Mesothelial cell of epicardium (in vitro differentiated cells): ENCODE data around the gene ARHGAP33. TPM values are rescaled to one million over a fixed set of nuclear protein-coding genes. Genes with fewer than 3 reads are reported as not detected.
"Not testable (repeated sequence)": the region's sequence is repeated elsewhere in the genome, so short reads cannot be mapped to it uniquely, and the experiment has no call there.

Experiments used
- DNase-seq, 2 experiments: peaks; one replicate each; pipeline ENCODE4 v3.0.0; 2021; ENCODE audit warnings: low spot score in 2 of 2; ENCODE audit not compliant: unreplicated experiment in 2 of 2
- H3K27ac Mint-ChIP-seq: 2 replicates; pipeline ENCODE4 v1.8.0; 2021; ENCODE audit warnings: mixed read lengths
- H3K27me3 Mint-ChIP-seq: 2 replicates; pipeline ENCODE4 v1.8.0; 2021; ENCODE audit warnings: low read depth, mixed read lengths
- H3K36me3 Mint-ChIP-seq: 2 replicates; pipeline ENCODE4 v1.8.0; 2021; ENCODE audit warnings: mixed read lengths
- H3K4me1 Mint-ChIP-seq: 2 replicates; pipeline ENCODE4 v1.8.0; 2021; ENCODE audit warnings: mixed read lengths
- H3K4me3 Mint-ChIP-seq: 2 replicates; pipeline ENCODE4 v1.8.0; 2021; ENCODE audit warnings: mild to moderate bottlenecking, moderate library complexity, mixed read lengths
- H3K9me3 Mint-ChIP-seq: 2 replicates; pipeline ENCODE4 v1.8.0; 2021; ENCODE audit warnings: mixed read lengths
- CTCF ChIP-seq: fragments of 200-600 bp; sonication (generic); IDR thresholded peaks from one replicate; pipeline ENCODE4 v1.5.0; 2021; ENCODE audit warnings: antibody characterized with exemption; ENCODE audit not compliant: unreplicated experiment
- total RNA-seq: library from RNA; stranded (reverse); gene quantifications from 3 replicates; pipeline ENCODE4 v1.2.1, GENCODE V29; 2021

ARHGAP33 gene
- total RNA-seq, 1 donor from 2014 or later = 74.0 TPM

DNA sequence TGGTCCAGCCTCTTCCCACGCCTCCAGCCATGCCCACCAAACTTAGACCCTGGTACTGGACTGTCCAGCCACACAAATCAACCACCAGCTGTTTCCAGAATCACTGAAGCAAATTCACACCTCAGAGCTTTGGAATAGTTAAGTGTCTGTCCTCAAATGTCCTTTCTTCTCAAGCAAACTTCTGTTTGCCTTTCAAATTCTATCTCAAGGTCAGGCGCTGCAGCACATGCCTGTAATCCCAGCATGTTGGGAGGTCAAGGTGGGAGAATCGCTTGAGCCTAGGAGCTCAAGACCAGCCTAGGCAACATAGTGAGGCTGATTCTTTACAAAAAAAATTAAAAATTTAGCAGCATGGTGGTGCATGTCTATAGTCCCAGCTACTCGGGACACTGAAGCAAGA lies 56.7 kb downstream of the ARHGAP33 start:
- no peaks in the 10 kb centered on the region for H3K36me3 Mint-ChIP-seq
- no peak overlapping the region for H3K4me3 Mint-ChIP-seq
- TF ChIP-seq CTCF = no peak
- H3K27ac Mint-ChIP-seq = no peak overlapping the region
- H3K27me3 Mint-ChIP-seq = peaks cover 57% of the 10 kb centered on the region
- no peak for DNase-seq
- no peaks in the 10 kb centered on the region for H3K9me3 Mint-ChIP-seq
- H3K4me1 Mint-ChIP-seq = no peaks in the 10 kb centered on the region

GRCh38 chr19:35833972-35834371 lies 58.6 kb downstream of the ARHGAP33 start:
- Mint-ChIP-seq H3K4me1 (no peaks in the 10 kb centered on the region), H3K36me3 (no peaks in the 10 kb centered on the region), H3K9me3 (no peaks in the 10 kb centered on the region), H3K4me3 (no peak overlapping the region), H3K27me3 (peaks cover 58% of the 10 kb centered on the region), H3K27ac (no peak overlapping the region)
- no peak for DNase-seq
- no peak for TF ChIP-seq CTCF

- not testable (repeated sequence) for H3K36me3 Mint-ChIP-seq, H3K4me3 Mint-ChIP-seq, DNase-seq, H3K9me3 Mint-ChIP-seq, H3K27ac Mint-ChIP-seq, H3K4me1 Mint-ChIP-seq
- peaks cover 48% of the 10 kb centered on the region for H3K27me3 Mint-ChIP-seq
These were observed 60.7 kb downstream of the ARHGAP33 start for GRCh38 chr19:35836096-35836495.

Other genes starting within 250 kb of the ARHGAP33 start
- gene SBSN, start 247.3 kb upstream of the ARHGAP33 start, total RNA-seq = 0.32 to 0.49 TPM (median 0.47 TPM) in 3 replicates
- gene GAPDHS, start 242.1 kb upstream of the ARHGAP33 start, total RNA-seq = not detected in 3 replicates
- 82.2 to 82.7 TPM (median 82.3 TPM) in 3 replicates for gene TMEM147, start 229.9 kb upstream of the ARHGAP33 start, total RNA-seq
- 0.11 to 0.22 TPM (median 0.16 TPM) in 3 replicates for gene ATP4A, start 211.9 kb upstream of the ARHGAP33 start, total RNA-seq
- gene PMIS2, start 189.4 kb upstream of the ARHGAP33 start, total RNA-seq = not detected in 3 replicates
- gene HAUS5, start 162.8 kb upstream of the ARHGAP33 start, total RNA-seq = 28.7 to 33.8 TPM (median 29.0 TPM) in 3 replicates
- gene RBM42, start 146.5 kb upstream of the ARHGAP33 start, total RNA-seq = 63.7 to 70.6 TPM (median 66.4 TPM) in 3 replicates
- gene ETV2, start 133.8 kb upstream of the ARHGAP33 start, total RNA-seq = 1.4 to 2.1 TPM (median 1.5 TPM) in 3 replicates
- 273 to 293 TPM (median 284 TPM) in 3 replicates for gene COX6B1, start 127.2 kb upstream of the ARHGAP33 start, total RNA-seq
- 1.8 to 2.3 TPM (median 2.0 TPM) in 3 replicates for gene UPK1A, start 109.0 kb upstream of the ARHGAP33 start, total RNA-seq
- not detected in 3 replicates for gene ZBTB32, start 71.0 kb upstream of the ARHGAP33 start, total RNA-seq
- gene KMT2B, start 57.6 kb upstream of the ARHGAP33 start, total RNA-seq = 60.6 to 62.7 TPM (median 61.8 TPM) in 3 replicates
- 2.7 to 3.2 TPM (median 2.8 TPM) in 3 replicates for gene IGFLR1, start 33.1 kb upstream of the ARHGAP33 start, total RNA-seq
- gene U2AF1L4, start 30.1 kb upstream of the ARHGAP33 start, total RNA-seq = 39.4 to 42.5 TPM (median 42.4 TPM) in 3 replicates
- 45.2 to 54.9 TPM (median 45.7 TPM) in 3 replicates for gene PSENEN, start 29.9 kb upstream of the ARHGAP33 start, total RNA-seq
- gene LIN37, start 27.0 kb upstream of the ARHGAP33 start, total RNA-seq = 11.8 to 12.9 TPM (median 12.0 TPM) in 3 replicates
- gene HSPB6, start 18.5 kb upstream of the ARHGAP33 start, total RNA-seq = 18.8 to 21.7 TPM (median 20.3 TPM) in 3 replicates
- 45.1 to 50.5 TPM (median 46.6 TPM) in 3 replicates for gene PROSER3, start 17.4 kb upstream of the ARHGAP33 start, total RNA-seq
- not detected in 3 replicates for gene PRODH2, start 37.3 kb downstream of the ARHGAP33 start, total RNA-seq
- gene NPHS1, start 76.9 kb downstream of the ARHGAP33 start, total RNA-seq = 0.23 to 0.72 TPM (median 0.51 TPM) in 3 replicates
- 1.4 TPM in 3 replicates for gene KIRREL2, start 81.3 kb downstream of the ARHGAP33 start, total RNA-seq
- 137 to 151 TPM (median 146 TPM) in 3 replicates for gene APLP1, start 93.0 kb downstream of the ARHGAP33 start, total RNA-seq
- gene NFKBID, start 125.0 kb downstream of the ARHGAP33 start, total RNA-seq = 16.3 to 18.9 TPM (median 17.1 TPM) in 3 replicates
- 0.62 to 1.4 TPM (median 0.92 TPM) in 3 replicates for gene HCST, start 127.0 kb downstream of the ARHGAP33 start, total RNA-seq
- not detected in 3 replicates for gene TYROBP, start 132.7 kb downstream of the ARHGAP33 start, total RNA-seq
- 25.7 to 28.5 TPM (median 27.5 TPM) in 3 replicates for gene LRFN3, start 160.8 kb downstream of the ARHGAP33 start, total RNA-seq
- 10.6 to 12.4 TPM (median 12.0 TPM) in 3 replicates for gene SDHAF1, start 219.6 kb downstream of the ARHGAP33 start, total RNA-seq
- 16.8 to 17.0 TPM (median 17.0 TPM) in 3 replicates for gene SYNE4, start 233.2 kb downstream of the ARHGAP33 start, total RNA-seq
- gene ALKBH6, start 238.6 kb downstream of the ARHGAP33 start, total RNA-seq = 26.3 to 28.9 TPM (median 28.7 TPM) in 3 replicates